ENCODE measurements around the gene PCDHA4.
"Not testable (repeated sequence)": the region's sequence is repeated elsewhere in the genome, so short reads cannot be mapped to it uniquely, and the experiment has no call there.

The PCDHA4 gene

GRCh38 chr5:140835622-140836510, 29.0 kb downstream of the PCDHA4 start:
- H3K4me3 Mint-ChIP-seq, result no peak overlapping the region
- H3K27ac Mint-ChIP-seq, result no peak overlapping the region
- H3K36me3 Mint-ChIP-seq, result no peaks in the 10 kb centered on the region
- no peaks in the 10 kb centered on the region for H3K4me1 Mint-ChIP-seq
- no peak for ATAC-seq
- H3K9me3 Mint-ChIP-seq, result peaks cover 5% of the 10 kb centered on the region
- DNase-seq (ENCODE audit: low spot score in 2 of 2), result no peak

GRCh38 chr5:140840978-140841962, 34.4 kb downstream of the PCDHA4 start, which contains the start of gene PCDHA8:
TSS of gene PCDHA8 (plus strand) at chr5:140841187. CDS start at chr5:140841322, 135 bp downstream.
- no peak for ATAC-seq
- no peak within 1 kb of the TSS for H3K27ac Mint-ChIP-seq
- H3K36me3 Mint-ChIP-seq, result no peaks in the 10 kb centered on the region
- H3K4me3 Mint-ChIP-seq, result no peak within 1 kb of the TSS
- no peak for DNase-seq (ENCODE audit: low spot score in 2 of 2)
- H3K4me1 Mint-ChIP-seq, result no peaks in the 10 kb centered on the region
- peaks cover 5% of the 10 kb centered on the region for H3K9me3 Mint-ChIP-seq

- H3K9me3 Mint-ChIP-seq, result peaks cover 3% of the 10 kb centered on the region
- DNase-seq (ENCODE audit: low spot score in 2 of 2) (no peak), ATAC-seq (no peak)
- H3K36me3 Mint-ChIP-seq, result no peaks in the 10 kb centered on the region
- no peak overlapping the region for H3K27ac Mint-ChIP-seq
- no peaks in the 10 kb centered on the region for H3K4me1 Mint-ChIP-seq
- no peak overlapping the region for H3K4me3 Mint-ChIP-seq
Measured at GRCh38 chr5:140842798-140843733, 36.2 kb downstream of the PCDHA4 start.

GRCh38 chr5:140848139-140849102, 41.6 kb downstream of the PCDHA4 start, which contains the start of gene PCDHA9:
TSS of gene PCDHA9 (plus strand) at chr5:140848382. CDS start at chr5:140848496, 114 bp downstream.
- H3K4me1 Mint-ChIP-seq; DNase-seq (ENCODE audit: low spot score in 2 of 2); H3K9me3 Mint-ChIP-seq; ATAC-seq; H3K36me3 Mint-ChIP-seq; H3K4me3 Mint-ChIP-seq; H3K27ac Mint-ChIP-seq: not testable (repeated sequence)

GRCh38 chr5:140849831-140850634, 43.2 kb downstream of the PCDHA4 start:
- not testable (repeated sequence) for H3K27ac Mint-ChIP-seq, H3K36me3 Mint-ChIP-seq

GRCh38 chr5:140855772-140856674, 49.2 kb downstream of the PCDHA4 start, which contains the start of gene PCDHA10:
TSS of gene PCDHA10 (plus strand) at chr5:140855897. CDS start at chr5:140856049, 152 bp downstream.
- ATAC-seq, result no peak
- no peak within 1 kb of the TSS for H3K4me3 Mint-ChIP-seq
- no peak for DNase-seq (ENCODE audit: low spot score in 2 of 2)
- no peaks in the 10 kb centered on the region for H3K36me3 Mint-ChIP-seq
- no peaks in the 10 kb centered on the region for H3K9me3 Mint-ChIP-seq
- no peak within 1 kb of the TSS for H3K27ac Mint-ChIP-seq
- H3K4me1 Mint-ChIP-seq, result no peaks in the 10 kb centered on the region

More at GRCh38 chr5:140849831-140850634, 43.2 kb downstream of the PCDHA4 start:
- H3K9me3 Mint-ChIP-seq; DNase-seq (ENCODE audit: low spot score in 2 of 2); ATAC-seq; H3K4me3 Mint-ChIP-seq; H3K4me1 Mint-ChIP-seq: not testable (repeated sequence)

- no peaks in the 10 kb centered on the region for H3K4me1 Mint-ChIP-seq
- no peak overlapping the region for H3K27ac Mint-ChIP-seq
- H3K4me3 Mint-ChIP-seq, result no peak overlapping the region
- no peak for ATAC-seq
- no peak for DNase-seq (ENCODE audit: low spot score in 2 of 2)
- H3K9me3 Mint-ChIP-seq, result no peaks in the 10 kb centered on the region
- no peaks in the 10 kb centered on the region for H3K36me3 Mint-ChIP-seq
Measured at GRCh38 chr5:140857177-140857986, 50.5 kb downstream of the PCDHA4 start.

- ATAC-seq (no peak), DNase-seq (ENCODE audit: low spot score in 2 of 2) (no peak)
- H3K36me3 Mint-ChIP-seq, result no peaks in the 10 kb centered on the region
- H3K4me3 Mint-ChIP-seq, result no peak overlapping the region
- H3K27ac Mint-ChIP-seq, result no peak overlapping the region
- H3K4me1 Mint-ChIP-seq, result no peaks in the 10 kb centered on the region
- no peaks in the 10 kb centered on the region for H3K9me3 Mint-ChIP-seq
Measured at GRCh38 chr5:140857987-140858240, 51.0 kb downstream of the PCDHA4 start.

GRCh38 chr5:140862441-140863295, 55.8 kb downstream of the PCDHA4 start:
- ATAC-seq, result no peak
- Mint-ChIP-seq H3K4me1 (no peaks in the 10 kb centered on the region), H3K4me3 (no peak overlapping the region), H3K27ac (no peak overlapping the region), H3K9me3 (peaks cover 3% of the 10 kb centered on the region), H3K36me3 (no peaks in the 10 kb centered on the region)
- no peak for DNase-seq (ENCODE audit: low spot score in 2 of 2)
